ENCODE measurements around the gene CYP4B1.

Gene CYP4B1

DNA sequence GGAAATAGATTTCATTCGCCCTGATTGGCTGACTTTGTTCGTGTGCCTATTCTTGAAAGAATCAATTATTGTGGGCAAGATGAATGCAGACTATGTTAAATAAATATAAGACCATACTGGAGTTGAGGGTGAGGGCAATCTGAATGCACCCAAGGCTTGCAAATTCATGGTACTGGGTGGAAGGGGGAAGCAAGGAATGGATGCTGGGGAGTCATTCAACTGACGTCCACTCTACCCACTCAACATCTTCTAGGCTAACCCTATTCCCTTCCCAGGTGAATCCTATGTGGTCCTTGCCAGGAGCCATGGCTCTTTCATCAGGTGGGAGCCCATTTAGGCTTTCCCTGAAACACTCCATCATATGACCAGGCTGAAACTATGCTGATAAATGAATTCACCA is 5.7 kb upstream of the CYP4B1 start:
- no peak for DNase-seq (ENCODE audit: low read depth in 2 of 3, low spot score in 1 of 3)

DNA sequence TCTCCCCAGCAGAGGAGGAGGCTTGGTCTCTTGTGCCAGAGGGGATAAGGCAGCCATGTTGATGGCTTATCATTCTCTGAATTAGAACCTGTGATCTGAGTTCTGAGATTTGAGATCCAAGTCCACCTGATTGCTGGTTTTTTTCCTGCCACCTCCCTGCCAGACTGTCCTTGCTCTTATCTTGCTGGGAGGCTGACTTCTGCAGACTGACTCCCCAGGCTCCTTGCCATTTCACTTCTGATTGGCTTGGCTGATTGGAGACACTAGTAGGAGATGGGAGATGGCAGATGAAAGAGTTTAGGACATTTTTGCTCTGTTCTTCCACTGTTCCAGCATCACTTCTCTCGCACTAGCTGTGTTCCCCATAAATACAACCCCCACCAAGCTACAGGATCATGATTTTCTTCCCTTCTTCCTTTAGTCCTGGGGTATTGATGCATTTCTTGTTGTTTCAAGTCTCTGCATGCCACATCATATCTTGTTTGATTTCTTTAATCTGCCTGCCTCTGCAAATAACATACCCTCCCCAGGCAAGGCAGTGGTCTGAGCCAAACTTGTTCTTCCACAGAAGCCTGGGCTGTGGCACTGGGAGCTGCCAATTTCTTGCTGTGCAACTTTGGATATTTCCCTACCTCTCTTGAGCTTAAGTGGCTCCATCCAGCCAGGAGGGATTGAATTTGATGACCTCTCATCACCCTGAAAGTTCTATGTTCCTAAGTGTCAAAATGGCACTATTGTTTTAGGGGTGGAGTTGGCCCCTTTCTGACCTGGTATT is 963 bp upstream of the CYP4B1 start:
- DNase-seq (ENCODE audit: low read depth in 2 of 3, low spot score in 1 of 3) = no peak

DNA sequence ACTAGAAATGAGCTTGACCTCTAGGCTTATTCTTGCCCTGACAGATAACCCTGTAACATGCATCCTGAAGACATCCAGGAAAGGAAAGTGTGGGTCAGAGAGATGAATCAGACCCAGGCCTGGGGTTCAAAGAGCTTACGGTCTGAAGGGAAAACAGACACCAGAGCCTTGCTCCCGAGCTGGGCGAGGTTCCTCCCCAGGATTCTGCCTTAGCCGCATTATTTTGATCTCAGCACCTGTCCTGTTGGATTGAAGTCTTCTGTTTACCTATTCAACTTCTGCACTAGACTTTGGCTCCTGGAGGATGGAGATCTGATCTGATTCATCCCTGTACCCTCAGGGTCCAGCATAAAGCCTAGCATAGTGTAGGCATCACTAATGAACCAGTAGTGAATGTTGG is 1.9 kb downstream of the CYP4B1 start:
- no peak for DNase-seq (ENCODE audit: low read depth in 2 of 3, low spot score in 1 of 3)

DNA sequence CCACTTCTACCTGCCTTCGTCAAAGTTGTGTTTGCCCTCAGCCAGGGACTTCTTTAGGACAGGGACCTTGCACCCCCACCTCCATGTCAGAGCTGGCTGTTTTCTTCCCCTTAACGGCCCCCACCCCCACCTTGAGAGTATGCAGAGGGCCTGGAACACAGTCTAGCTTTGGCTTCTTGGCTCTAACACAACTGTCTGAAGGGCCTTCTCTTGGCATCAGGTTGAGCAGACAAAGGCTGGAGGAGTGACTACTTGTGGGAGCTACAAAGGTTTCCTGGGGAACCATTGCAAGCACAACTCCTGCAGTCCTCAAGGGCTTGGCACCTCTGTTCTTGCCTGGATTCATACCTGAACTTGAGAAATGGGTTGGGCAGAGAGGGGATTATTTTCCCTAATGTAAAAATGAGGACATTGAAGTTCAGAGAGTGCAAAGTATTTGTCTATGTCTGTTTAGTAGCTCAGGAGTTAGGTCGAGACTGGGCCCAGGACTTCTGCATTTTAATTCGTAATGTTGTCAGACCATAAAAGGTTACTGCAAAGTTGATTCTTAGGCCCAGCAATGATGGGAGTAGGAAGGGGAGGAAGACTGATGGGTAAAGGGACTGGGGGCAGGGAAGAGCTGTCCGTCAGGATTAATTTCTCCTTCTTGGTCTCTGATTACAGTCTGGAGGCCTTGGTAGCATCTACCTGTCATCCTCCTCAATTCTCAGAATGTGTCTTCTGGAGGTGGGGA is 2.6 kb downstream of the CYP4B1 start:
- no peak for DNase-seq (ENCODE audit: low read depth in 2 of 3, low spot score in 1 of 3)

DNA sequence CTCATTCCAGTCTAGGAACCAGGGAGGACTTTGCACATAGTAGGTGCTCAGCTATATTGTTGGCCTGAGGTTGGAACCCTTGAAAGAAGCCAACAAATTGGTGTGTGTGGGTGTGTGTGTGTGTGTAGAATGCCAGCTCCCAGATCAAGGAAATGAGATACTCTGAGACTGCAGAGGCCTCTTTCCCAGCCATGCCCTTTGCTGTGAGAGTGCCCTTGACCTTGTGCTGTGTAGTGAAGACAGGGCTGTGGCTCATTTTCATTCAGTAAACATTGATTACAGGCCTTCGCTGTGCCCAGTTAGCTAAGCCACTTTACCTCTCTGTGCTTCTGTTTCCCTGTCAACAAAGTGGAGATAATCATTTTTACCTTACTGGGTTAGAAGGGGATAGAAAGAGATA is 3.2 kb downstream of the CYP4B1 start:
- DNase-seq (ENCODE audit: low read depth in 2 of 3, low spot score in 1 of 3) = no peak

DNA sequence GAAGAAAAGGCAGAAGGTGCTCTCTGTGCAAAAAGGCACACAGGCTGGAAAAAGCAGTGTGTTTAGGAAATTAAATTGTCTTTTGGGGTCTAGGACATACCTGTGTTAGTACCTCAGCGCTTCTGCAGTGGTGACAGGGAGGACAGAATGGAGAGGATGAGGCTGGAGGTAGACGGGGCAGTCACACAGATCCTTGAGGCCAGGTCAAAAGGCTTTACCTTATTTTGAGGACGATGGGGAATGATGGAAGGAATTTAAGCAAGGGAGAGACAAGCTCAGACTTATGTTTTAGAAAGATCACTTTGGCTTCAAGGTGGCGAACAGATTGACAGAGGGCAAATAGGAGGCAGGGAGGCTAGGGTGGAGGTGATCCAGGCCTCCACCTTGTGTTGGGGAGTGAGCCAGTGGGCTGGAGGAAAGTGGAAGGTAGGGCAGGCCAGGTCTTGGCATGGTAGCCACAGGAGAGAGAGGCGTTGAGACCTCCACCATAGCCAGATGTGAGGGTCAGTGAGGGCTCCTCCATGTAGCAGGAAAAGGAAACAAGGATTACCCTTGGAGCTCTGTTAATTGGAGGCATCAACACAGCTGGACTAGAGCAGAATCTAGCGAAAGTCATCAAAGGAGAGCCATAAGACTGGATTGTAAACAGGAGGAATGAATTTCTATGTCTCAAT is 4.2 kb downstream of the CYP4B1 start:
- DNase-seq (ENCODE audit: low read depth in 2 of 3, low spot score in 1 of 3) = no peak

DNA sequence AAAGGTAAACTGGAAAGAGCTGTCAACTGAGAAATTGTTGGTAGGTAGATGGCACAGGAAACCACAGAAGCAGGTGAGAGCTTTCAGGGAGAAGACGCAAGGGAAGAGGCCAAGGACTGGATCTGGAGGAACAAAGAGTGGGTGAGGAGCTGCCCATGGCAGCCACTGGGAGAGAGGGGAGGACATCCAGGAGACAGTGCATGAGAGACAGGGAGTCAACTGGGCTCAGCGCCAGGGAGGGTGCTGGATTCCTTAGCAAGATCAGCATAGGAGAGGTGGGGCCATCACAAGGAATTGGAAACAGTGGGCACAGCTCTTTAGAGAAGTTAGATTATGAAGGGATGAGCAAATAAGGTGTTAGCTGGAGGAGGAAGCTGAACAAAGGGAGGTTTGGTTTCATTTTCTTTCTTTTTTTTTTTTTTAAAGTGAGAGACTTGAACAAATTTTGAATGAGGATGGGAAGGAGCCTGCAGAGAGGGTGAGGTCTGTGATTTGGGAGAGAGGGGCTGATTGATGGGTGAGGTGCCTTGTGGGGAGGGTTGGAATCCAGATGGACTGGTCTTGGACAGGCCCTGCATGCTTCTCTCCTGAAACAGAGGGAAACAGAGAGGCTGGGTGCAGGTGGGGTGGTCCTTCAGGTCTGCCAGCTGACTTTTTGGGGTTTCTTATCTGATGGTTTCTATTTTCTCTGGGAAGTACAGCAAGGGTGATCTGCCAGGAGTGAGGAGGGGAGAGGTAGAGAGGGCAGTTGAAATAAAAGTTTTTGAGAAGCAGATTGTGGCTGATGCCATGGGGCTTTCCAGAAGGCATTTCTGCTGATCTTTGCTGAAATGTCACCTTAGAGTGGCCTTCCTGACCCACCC is 5.4 kb downstream of the CYP4B1 start:
- DNase-seq (ENCODE audit: low read depth in 2 of 3, low spot score in 1 of 3) = no peak

DNA sequence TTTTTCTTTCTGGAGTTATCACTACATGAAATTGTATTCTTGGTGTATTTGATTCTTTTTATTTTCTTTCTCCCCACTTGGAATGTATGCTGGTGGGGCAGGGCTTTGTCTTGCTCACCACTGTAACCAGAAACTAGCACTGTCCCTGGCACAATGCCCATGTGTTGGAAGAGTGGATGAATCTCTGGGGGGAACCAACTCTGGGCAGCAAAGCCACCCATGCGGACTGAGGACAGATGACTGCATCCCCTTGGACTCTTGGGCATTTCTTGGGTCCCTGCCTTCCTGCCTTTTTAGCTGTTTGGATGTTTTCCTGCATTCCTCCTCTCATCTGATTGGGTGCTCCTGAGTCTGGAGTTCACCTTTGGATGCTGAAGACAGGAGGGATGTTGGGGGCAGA is 6.1 kb downstream of the CYP4B1 start:
- no peak for DNase-seq (ENCODE audit: low read depth in 2 of 3, low spot score in 1 of 3)

DNA sequence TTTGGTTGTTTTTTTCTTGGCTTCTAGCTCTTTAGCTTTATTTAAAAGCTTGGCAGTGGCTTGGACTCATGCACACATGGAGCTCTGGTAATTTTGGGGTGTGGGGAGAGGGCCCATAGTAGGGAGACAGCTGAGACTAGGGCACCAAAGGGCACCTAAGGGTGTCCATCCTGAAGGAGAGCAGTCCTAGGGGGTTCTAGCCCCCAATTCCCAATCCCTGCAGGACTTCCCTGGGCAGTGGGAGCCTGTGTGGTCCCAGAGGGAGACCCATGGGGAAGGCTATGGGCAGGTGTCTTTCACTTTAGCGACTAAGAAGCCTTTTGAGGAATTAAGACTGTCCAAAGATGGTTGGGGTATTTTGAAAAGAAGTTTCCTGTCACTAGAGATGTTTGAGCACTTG is 6.9 kb downstream of the CYP4B1 start:
- no peak for DNase-seq (ENCODE audit: low read depth in 2 of 3, low spot score in 1 of 3)

DNA sequence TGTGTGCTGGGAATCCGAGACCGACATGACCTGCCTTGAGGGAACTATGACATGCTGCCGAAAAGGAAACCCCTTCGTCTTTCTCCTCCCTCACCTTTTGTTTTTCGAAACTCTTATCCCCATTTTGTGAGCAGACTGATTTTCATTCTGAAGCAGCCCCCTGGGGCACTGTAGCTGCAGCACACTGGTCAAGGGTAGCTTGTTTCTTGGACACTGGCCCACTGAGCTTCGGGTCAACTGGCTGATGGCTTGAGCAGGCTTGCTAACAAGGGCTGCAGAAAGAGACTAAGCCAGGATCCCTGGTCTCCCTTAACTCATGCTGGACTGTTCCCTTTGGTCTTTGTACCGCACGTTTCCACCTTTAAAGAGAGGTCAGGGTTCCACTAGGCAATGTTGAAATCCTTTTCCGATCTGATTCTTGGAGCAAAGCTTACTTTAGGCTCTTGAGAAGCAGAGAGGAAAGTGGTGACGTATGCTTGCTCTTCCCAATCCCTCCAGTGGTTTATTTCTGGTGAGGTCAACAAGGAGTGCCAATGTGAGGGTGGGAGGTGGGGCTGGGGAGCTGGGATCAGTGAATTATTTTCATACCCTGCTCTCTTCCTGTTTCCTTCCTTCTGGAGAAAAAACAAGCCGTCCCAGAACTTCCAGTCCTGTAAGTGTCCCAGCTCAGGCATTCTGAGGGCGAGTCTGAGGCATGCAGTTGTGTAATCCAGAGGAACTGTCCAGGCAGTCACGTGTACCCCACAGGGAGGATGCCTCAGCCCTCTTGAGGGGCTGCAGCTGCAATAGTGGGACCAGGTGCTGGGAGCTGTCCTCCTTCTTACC is 7.6 kb downstream of the CYP4B1 start:
- DNase-seq (ENCODE audit: low read depth in 2 of 3, low spot score in 1 of 3) = no peak

DNA sequence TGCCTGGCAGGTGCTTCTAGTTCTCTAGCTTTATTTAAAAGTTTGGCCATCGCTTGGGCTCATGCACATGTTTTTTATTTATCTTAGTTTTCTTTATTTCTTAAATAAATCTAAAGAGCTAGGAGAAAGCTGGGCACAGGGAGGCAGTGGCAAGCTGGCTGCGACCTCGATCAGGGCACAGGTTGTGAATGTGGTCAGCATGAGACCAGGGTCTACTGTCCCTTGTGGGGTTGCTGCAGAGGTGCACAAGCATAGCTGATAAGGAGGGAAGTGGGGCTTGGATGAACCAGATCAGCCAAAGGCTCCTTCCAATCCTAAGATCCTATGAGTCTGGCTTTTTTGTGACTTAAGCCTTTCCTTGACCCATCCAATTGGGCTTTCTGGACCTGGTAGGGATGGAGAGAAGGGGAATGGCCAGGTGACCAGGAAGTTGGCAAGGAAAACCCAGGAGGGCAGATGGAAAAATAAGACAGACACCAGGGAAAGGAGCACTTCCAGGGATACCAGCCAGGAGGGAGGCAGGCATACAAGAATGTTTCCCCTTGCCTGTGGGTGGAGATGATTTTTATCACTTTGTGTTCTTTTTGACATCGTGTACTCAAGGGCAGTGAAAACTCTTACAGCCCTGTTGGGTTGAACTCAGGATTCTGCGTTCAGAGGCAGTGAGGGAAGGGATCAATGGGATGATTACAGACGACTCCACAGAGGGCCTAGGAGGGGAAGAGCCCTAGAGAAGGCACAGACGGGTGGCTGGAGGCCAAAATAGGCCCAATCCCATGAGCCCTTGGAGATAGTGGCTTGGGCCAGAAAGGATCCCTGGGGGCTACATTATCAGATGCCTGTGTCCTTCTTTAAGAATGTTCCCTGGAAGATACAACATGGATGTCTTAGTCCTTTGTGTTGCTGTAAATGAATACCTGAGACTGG is 8.5 kb downstream of the CYP4B1 start:
- no peak for DNase-seq (ENCODE audit: low read depth in 2 of 3, low spot score in 1 of 3)

DNA sequence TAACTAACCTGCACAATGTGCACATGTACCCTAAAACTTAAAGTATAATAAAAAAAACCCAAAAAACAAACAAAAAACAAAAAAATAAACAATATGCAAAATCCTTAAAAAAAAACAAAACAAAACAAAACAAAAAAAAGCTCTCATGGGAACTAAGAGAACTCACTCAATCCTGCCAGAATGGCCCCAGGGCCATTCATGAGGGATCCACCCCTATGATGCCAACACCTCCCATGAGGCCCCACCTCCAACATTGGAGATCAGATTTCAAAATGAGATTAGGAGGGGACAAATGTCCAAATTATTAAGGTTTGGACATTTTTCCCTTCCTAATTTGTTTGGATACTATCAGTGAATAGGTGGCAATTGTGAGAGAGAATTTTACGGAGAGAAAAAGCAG is 10.2 kb downstream of the CYP4B1 start:
- no peak for DNase-seq (ENCODE audit: low read depth in 2 of 3, low spot score in 1 of 3)

DNA sequence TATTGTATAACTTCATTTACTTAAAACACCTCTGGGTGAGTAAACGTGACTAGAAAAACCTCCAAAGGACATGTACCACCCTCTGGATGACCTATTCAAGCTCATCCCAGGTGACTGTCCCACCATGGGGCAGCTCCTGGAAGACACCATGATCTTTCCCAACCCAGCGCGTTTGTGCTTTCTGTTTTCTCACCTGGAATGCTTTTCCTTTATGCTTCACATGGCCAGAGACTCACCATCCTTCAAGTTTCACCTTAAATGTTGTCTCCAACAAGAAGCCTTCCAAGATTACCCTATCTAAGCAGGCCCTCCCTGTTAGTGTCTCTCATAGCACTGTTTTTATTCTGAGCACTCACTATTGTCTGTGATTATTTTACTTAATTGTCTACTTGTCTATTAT is 11.1 kb downstream of the CYP4B1 start:
- no peak for DNase-seq (ENCODE audit: low read depth in 2 of 3, low spot score in 1 of 3)

DNA sequence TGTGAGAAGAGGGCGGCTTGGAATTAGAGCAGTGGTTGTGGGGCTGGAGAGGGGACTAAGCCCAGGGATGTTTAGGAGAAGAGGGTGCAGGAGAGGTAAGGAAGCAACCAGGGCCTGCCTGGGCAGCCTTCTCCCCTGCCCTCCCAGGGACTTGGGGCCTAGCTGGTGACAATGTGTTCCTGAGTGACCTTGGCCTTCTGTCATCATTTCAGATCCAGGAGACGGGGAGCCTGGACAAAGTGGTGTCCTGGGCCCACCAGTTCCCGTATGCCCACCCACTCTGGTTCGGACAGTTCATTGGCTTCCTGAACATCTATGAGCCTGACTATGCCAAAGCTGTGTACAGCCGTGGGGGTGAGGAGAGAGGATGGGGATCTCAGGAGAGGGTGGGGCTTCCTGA is 11.8 kb downstream of the CYP4B1 start:
- no peak for DNase-seq (ENCODE audit: low read depth in 2 of 3, low spot score in 1 of 3)

DNA sequence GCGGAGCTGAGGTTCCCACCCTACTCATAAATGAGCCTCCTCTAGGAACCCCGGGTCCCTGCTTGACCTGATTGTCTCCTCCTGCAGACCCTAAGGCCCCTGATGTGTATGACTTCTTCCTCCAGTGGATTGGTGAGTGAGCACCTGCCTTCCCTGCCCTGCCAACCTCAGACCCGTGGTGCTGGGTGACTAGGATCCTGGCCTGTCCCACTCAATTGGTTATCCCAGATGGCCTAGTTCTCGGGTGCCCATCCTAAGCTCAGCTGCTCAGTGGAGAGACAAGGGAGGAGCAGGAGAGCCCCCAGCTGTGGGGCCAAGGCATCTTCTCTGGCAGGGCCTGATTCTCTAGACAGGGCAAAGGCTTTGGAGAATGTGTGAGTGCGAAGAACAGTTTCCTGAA is 12.2 kb downstream of the CYP4B1 start:
- DNase-seq (ENCODE audit: low read depth in 2 of 3, low spot score in 1 of 3) = no peak

DNA sequence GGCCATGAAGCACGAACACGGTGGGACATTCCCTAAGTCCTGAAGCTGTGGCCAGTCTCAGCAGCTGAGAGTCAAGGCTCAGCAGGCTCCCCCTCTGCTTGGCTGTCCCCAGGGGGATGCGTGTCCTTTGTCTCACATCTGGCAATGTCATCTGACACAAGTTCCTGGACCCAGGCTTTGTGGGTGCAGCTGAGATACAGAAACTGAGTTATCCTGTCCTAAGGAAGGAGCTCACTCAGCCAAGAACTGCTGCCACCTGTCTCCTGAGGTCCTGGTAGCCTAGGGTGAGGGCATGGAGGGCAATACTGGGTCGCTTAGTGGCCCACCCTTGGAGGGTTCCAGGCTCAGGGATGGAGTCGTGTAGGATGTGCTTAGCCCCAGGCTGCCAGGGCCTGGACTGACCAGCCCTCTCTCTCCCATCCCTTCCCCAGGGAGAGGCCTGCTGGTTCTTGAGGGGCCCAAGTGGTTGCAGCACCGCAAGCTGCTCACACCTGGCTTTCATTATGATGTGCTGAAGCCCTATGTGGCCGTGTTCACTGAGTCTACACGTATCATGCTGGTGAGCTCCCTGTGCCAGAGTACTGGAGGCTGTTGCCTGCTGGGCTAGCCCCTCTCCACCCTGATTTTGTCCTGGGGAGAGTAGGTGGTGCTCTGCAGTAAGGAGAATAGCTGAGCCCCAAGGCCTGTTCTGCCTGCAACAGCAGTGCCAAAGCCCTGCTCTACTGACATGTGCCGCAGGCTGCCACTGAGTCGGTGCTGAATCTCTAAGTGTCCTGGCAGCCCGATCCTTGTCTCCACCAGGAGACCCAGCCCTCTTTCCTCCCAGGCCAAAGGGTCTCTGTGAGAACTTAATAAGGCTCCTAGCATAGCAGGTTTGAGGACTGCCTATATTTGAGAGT is 13.5 kb downstream of the CYP4B1 start:
- no peak for DNase-seq (ENCODE audit: low read depth in 2 of 3, low spot score in 1 of 3)

DNA sequence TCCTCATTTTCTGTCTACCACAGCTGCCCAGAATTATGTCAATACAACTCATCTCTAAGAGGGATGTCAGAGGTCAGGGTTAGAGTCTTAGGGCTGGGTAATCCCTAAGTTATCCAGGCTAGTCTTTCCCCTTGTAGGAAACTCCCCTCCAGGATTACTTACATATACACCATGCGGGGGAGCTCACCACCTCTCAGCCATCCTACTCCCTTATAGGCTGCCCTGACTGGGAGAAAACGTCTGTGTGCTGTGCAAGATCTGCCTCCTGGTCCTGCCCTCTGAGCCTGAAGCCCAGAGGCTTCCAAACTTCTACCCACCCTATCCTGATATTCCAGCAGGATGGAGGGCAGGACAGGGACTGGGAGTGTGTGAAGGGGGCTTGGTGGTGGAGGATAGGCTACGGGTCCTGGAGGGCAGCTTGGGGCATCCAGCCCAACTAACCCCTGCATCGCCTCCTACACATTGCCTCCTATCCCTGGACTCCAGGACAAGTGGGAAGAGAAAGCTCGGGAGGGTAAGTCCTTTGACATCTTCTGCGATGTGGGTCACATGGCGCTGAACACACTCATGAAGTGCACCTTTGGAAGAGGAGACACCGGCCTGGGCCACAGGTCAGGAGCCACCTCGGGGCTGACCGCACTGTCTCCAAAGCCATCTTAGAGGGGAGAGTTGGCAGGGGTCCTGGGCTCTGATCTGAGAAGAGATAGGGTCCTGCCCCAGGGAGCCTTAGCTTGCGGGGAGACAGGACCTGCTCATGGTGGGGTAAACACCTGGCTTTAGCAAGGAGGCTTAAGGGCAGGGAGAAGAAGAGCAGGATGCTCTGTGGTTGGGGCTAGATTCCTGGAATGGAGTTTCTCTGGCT is 14.4 kb downstream of the CYP4B1 start:
- DNase-seq (ENCODE audit: low read depth in 2 of 3, low spot score in 1 of 3) = no peak

All from stimulated activated CD4-positive, alpha-beta T cell treated with anti-CD3 and anti-CD28 coated beads, Interleukin-12 subunit alpha, Interleukin-12 subunit beta, amount 100 ng/mL, for 48 hours (primary cell).